Activated T-cell treated with anti-CD3 and anti-CD28 coated beads for 1 hour (primary cell): ENCODE data around the gene PLAC8.
"Not testable (repeated sequence)": the region's sequence is repeated elsewhere in the genome, so short reads cannot be mapped to it uniquely, and the experiment has no call there.

ENCODE experiments used
- DNase-seq: peaks from one replicate; pipeline ENCODE4 v3.0.0-alpha.2; 2020; ENCODE audit warnings: low read depth

PLAC8 gene

DNA sequence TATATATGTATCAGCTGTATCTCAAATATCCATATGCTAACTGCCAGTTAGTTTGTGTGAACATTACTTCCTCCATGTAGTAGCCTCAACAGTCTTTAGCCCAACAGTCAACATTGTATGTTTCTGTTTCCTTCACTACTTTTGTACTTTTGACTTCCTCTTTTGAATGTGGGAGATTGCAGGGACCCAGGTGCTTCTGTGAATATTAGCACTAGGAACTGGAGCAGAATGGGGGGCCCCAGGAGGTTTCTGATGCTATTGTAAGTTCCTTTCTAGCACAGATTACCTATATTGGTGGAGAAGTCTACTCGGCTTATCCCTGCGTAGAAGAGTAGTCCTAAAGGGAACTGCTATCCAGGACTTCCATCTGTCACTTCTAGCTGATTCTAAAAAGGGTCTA, 2.3 kb downstream of the PLAC8 start:
- no peak for DNase-seq

DNA sequence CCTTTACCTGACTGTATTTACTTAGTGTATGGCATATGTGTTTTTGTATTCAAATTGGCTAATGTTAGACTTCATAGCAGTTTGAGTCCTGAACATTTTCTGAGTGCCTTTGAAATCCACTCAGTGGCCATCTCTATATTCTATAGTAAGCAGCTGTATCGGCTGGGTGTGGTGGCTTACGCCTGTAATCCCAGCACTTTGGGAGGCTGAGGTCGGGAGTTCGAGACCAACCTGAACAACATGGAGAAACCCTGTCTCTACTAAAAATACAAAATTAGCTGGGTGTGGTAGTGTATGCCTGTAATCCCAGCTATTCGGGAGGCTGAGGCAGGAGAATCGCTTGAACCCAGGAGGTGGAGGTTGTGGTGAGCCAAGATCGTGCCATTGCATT, 2.8 kb downstream of the PLAC8 start:
- DNase-seq: not testable (repeated sequence)

DNA sequence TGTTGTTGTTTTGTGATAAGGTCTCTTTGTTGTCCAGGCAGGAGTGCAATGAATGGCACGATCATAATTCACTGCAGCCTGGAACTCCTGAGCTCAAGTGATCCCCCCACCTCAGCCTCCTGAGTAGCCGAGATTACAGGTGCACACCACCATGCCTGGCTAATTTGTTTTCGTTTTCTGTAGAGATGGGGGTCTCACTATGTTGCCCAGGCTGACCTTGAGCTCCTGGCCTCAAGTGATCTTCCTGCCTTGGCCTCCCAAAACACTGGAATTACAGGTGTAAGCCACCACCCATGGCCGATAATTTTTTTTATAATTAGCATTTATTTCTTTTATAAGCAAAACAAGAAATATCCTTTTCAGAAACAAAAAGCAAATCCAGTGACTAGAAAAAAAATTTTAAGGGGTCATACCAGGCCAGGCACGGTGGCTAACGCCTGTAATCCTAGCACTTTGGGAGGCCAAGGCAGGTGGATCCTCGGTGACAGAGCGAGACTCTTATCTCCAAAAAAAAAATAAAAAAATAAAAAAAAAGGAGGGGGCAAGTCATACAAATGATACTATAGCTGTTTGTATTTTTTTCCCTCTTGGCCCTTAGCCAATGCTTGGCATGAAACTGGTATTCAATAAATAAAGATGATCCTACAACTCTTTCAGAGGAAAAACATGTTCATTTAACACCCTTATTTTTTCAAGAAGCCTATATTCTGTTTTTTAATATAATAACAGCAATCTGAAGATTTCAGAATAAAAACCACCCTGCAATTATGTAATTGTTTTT, 3.4 kb downstream of the PLAC8 start:
- DNase-seq: no peak

GRCh38 chr4:83110223-83110945, 4.1 kb downstream of the PLAC8 start:
- DNase-seq: peak; percentile 81

GRCh38 chr4:83109480-83110222, 4.9 kb downstream of the PLAC8 start:
- DNase-seq: no peak

DNA sequence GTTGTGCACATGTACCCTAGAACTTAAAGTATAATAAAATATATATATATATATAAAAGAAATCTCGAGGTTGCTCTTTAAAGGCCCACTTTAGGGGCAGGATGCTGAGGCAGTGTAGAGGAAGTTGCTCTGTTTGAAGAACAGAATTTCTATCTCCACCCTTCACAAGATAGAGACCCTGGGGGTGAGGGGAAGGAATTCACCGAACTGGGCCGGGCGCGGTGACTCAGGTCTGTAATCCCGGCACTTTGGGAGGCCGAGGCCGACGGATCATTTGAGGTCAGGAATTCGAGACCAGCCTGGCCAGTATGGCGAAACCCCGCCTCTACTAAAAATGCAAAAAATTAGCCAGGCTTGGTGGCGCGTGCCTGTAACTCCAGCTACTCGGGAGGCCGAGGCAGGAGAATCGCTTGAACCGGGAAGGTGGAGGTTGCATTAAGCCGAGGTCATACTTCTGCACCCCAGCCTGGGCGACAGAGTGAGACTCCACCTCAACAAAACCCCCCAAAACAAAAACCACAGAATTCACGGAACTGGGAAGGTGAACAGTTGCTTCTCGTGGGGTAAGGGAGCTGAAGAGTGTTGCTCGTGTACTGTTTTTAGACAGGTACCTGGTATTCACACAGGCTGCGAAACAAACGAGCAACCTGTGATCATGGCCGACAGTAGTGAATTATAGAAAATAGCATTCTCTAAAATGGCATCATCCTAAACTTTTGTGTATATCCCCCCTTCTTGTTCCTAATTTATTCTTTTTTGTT, 6.2 kb downstream of the PLAC8 start:
- DNase-seq: no peak

DNA sequence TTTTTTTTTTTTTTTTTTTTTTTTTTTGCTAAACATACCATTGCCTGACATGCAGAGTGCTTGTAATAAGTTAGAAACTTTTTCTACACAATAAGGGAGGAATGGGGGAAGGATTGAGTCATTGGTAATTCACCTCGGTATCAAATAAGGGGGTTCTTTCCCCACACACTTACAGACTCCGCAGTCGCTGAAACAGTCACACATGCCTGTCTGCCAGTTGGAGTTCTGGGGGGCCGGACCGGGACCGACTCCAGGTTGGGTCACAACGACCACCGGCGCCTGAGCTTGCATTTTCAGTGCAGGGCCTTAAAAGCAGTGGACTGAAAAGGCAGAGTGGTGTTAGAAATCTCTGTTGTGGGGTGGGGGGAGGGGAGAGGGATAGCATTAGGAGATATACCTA, 6.9 kb downstream of the PLAC8 start:
- no peak for DNase-seq

- DNase-seq: no peak
These were observed 9.5 kb downstream of the PLAC8 start for GRCh38 chr4:83104991-83105390.

- DNase-seq: no peak
These were observed 18.1 kb downstream of the PLAC8 start for GRCh38 chr4:83096397-83096796.

DNA sequence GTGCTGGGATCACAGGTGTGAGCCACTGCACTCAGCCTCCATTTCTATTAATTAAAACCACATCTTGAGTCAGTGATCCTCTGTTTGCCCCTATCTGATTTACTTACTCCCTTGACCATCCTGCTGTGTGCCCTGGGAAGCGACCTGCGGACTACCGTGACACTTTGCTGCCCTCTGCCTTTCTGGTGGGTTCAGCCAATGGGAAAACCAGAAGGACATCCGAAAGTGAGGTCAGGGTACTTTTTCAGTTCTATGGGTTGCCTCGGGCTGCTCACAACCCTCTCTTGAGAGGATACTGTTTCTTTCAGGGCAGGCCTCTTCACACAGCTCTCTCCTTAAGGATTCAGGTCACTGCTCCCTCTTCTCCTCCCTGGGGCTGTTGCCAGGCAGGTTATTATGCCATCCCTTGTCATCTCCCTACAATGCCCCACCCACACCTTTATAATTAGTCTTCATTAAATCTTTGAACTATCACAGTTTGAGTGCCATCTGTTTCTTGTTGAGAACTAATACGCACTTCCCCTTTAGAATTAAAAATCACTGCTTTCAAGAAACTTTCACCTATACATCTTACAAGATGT, 21.4 kb downstream of the PLAC8 start:
- DNase-seq: no peak

- DNase-seq: no peak
These were observed 24.9 kb downstream of the PLAC8 start for GRCh38 chr4:83089410-83090157.

DNA sequence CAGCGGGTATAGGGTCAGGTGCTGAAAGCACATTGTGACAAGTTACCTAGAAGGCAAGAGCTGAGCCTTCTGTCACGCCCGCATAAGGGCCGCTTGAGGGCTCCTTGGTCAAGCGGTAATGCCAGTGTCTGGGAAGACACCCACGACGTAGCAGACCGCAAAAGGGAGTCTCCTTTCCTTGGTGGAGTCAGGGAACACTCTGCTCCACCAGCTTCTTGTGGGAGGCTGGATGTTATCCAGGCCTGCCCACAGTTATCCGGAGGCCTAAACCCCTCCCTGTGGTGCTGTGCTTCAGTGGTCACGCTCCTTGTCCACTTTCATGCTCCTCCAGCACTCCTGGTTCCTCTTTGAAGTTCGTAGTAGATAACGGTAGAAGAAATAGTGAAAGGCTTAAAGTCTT, 29.6 kb downstream of the PLAC8 start:
- DNase-seq: not testable (repeated sequence)

DNA sequence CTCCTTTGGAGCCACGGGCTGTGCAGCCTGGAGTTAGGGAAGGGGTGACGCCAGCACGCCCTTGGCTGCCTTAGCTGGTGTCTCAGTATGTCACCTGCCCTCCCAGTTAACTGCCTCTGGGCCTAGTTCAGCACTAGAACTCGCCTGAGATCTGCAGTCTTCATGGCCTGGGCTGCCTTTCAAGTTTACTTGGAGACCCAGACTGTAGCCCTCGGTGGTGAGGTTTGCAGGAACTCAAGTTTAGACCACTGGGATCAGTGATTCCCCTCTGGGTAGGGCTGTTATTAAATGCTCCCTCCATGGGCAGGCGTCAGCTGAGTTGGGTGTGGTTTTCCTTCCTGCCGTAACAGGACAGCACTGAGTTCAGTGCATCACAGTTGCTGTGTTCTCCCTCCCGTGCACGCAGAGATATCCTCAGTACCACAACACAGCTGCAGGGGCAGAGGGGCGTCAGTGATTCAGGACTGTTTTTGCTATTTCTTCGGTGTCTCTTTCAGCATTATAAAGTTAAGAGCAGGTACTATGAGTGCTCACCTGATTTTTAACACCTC, 30.5 kb downstream of the PLAC8 start:
- peak; percentile 38 for DNase-seq

- no peak for DNase-seq
These were observed 31.8 kb downstream of the PLAC8 start for GRCh38 chr4:83082777-83083176.

- no peak for DNase-seq
These were observed 34.0 kb downstream of the PLAC8 start for GRCh38 chr4:83080561-83080960.

DNA sequence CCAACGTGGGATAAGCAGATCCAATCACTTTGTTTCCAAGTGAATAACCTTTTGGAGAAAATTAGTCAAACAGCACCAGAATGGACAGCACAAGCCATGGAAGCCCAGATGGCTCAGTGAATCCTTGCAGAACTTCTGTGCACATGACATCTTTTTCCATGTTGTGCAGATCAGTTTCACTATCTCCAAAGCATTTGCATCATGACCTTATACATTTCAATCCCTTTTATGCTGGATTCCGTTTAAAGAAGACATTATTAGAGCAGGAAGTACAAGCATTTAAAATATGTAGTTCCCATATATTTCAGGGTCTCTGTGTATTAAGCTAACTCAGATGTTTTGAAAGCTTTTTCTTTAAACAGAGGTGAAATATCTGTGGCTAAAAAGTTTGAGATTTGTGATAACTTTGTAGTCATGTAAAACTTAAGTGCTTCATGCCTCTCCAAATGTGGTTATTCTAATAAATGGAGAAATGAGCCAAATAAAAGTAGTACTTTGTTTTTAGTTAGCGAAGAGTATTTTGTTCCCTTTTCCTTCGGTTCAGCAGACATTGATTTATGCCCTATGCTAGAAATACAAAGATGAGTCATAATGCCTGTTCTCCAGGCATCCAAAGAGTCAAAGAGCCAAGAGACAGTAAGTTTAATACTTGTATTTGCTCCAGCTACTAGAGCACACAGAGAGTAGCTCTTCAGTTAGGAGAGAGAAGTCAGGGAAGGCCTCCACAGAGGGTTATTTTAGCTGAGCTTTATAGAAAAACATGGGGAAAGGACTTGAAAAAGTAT, 39.0 kb downstream of the PLAC8 start:
- DNase-seq: no peak

DNA sequence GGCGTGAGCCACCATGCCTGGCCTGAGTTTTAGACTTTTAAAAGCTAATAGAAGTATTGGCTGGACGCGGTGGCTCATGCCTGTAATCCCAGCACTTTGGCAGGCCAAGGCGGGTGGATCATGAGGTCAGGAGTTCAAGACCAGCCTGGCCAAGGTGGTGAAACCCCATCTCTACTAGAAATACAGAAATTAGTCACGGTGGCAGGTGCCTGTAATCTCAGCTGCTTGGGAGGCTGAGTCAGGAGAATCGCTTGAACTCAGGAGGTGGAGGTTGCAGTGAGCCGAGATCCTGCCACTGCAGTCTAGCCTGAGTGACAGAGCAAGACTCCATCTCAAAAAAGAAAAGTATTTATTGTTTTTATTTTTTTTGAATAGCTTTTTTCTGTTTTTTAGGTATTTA, 39.7 kb downstream of the PLAC8 start:
- DNase-seq: not testable (repeated sequence)

- DNase-seq: peak; percentile 11
These were observed 40.3 kb downstream of the PLAC8 start for GRCh38 chr4:83074086-83074704.

DNA sequence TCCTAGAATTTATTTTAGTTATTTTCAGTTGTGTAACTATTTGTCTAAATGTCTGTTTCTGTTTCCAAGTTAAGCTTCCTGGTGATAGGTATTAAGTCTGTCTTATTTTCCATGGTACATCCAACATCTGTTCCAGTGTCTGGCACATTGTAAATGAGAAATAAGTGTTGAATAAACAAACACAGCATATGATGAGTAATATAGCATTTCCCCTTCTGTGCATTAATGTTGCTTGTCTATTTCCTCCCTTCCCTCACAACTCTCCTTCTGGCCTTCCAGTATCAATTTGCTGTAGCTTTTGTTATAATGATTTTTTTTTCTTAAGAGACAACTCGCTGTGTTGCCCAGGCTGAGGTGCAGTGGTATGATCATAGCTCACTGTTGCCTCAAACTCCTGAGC, 43.4 kb downstream of the PLAC8 start:
- no peak for DNase-seq
